CD4-positive, alpha-beta T cell treated with Interleukin-21 for 1 hour (primary cell): Measurements from ENCODE around the gene SERPINE1.

Experiments used
- DNase-seq: peaks from one replicate; pipeline ENCODE4 v3.0.0-alpha.2; 2020

The SERPINE1 gene

GRCh38 chr7:101172005-101172853, 45.3 kb downstream of the SERPINE1 start:
- no peak for DNase-seq

- no peak for DNase-seq
Measured at GRCh38 chr7:101172854-101173751, 46.2 kb downstream of the SERPINE1 start.

DNA sequence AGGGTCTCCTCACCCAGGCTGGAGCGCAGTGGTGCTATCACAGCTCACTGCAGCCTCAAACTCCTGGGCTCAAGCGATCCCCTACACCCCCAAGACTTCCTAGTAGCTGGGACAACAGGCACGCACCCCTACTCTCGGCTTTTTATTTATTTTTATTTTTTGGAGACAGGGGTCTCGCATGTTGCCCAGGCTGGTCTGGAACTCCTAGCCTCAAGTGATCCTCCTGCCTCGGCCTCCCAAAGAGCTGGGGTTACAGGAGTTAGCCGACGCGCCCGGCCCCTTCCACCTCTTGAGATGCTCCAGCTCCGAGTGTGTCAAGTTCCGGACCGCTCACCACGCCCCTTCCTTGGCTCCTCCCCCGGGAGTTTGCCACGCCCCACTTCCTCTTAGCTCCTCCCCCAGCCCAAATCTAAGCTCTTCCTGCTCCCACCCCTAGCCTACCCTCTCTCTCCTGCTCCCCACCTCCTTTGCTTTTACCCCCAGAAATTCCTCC, 46.9 kb downstream of the SERPINE1 start:
- DNase-seq, result peak; percentile 72

DNA sequence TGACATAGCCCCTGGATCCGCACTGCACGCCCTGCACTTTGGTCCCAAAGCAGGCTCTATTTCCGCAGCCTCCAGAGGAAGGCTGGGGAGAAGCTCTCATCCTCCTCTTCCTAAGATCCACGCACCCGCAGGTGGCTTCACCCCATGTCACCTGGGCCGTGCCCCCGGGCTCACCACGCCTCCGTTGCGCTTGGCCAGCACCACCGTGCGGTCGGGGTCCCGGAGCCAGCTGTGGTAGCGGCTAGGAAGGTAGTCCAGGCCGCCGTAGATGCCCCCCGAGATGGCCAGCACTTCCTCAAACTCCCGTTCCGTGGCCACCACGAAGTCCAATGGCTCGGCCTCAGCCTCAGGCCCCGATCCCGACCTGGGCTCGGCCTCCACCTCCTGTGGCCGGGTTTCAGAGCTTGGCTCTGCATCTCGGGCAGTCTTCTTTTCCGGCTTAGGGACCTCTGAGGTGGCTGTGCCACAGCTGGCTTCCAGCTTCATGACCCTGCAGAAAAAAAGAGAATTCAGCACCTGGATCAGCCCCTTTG, 47.5 kb downstream of the SERPINE1 start:
- DNase-seq, result no peak

GRCh38 chr7:101175664-101176063, 48.8 kb downstream of the SERPINE1 start:
- DNase-seq, result no peak

DNA sequence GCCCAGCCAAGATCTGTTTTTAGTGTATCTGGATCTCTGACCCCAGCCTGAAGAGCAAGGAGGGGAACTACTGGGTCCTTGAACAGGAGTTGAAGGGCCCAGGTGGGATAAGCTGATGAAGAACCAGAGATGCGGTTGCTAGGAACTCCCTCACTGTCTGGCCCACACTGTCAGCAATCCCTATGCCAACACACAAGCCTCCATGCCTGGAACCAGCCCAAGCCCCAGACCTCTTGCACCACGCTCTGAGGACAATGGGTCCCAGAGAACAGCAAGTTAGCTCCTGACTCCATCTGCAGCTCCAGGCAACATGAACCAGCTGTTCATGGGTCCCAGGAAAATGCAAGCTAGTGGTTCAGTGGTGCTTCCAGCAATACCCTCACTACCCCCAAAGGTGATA, 50.7 kb downstream of the SERPINE1 start:
- no peak for DNase-seq

- no peak for DNase-seq
Measured at GRCh38 chr7:101179117-101179516, 52.2 kb downstream of the SERPINE1 start.

DNA sequence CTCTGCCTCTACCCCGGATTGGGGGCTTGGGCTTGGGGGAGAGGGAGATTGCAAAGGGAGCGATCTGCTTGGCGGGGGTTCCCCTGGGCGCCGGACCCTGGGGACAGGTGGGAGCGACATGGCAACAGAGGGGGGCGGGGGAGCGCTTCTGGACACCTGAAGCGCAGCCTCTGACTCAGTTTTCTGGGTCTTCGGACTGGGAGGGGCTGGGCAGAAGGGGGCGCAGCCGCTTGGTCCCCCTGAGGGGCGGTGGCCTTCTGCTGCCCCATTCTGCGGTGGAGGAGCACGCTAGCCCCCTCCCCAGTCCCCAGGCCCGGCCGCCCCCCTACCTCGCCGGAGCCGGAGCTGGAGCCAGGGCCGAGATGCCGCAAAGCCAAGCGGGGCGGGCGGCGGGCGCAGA, 52.8 kb downstream of the SERPINE1 start:
- DNase-seq, result no peak

GRCh38 chr7:101180130-101180755, 53.3 kb downstream of the SERPINE1 start, which contains the start of gene NAT16:
Gene NAT16 (minus strand): TSS chr7:101180293. CDS start chr7:101174807, 5,486 bp downstream.
- DNase-seq, result no peak

GRCh38 chr7:101185258-101185839, 58.4 kb downstream of the SERPINE1 start:
- DNase-seq, result no peak

- no peak for DNase-seq
Measured at GRCh38 chr7:101186194-101186593, 59.3 kb downstream of the SERPINE1 start.

DNA sequence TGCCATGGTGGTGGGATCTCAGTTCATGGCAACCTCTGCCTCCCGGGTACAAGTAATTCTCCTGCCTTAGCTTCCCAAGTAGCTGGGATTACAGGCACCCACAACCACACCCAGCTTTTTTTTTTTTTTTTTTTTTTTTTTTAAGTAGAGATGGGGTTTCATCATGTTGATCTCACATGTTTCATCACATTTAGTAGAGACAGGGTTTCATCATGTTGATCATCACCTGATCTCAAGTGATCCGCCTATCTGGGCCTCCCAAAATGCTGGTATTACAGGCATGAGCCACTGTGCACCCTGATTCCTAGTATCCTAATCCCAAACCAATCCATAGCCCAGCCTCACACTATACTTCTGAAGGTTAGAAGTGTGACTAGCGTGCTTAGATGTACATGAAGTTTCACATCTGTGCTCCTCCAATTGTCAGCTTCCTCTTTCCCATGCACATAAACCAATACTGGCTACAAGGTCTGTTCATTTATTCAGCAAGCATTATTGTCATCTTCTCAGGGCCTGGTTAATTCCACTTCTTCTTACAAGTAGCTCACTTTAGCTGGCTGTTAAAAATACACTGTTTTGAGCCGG, 60.0 kb downstream of the SERPINE1 start:
- no peak for DNase-seq
